Neural cell (in vitro differentiated cells): ENCODE data around the gene PTPRN2.

Experiments
- RAD21 ChIP-seq: fragments of 450-650 bp; conservative IDR thresholded peaks from 2 replicates; pipeline ENCODE4 v1.6.1; 2014; ENCODE audit warnings: antibody characterized with exemption, mild to moderate bottlenecking, moderate library complexity
- TF ChIP-seq, protein P1 (sequence below): fragments of 450-650 bp; IDR thresholded peaks from 2 replicates; pipeline ENCODE4 v1.5.1; 2014; ENCODE audit warnings: antibody characterized with exemption, mild to moderate bottlenecking, moderate library complexity; ENCODE audit not compliant: poor library complexity, severe bottlenecking

- TF ChIP-seq RAD21 = no peak
- TF ChIP-seq, protein P1, sequence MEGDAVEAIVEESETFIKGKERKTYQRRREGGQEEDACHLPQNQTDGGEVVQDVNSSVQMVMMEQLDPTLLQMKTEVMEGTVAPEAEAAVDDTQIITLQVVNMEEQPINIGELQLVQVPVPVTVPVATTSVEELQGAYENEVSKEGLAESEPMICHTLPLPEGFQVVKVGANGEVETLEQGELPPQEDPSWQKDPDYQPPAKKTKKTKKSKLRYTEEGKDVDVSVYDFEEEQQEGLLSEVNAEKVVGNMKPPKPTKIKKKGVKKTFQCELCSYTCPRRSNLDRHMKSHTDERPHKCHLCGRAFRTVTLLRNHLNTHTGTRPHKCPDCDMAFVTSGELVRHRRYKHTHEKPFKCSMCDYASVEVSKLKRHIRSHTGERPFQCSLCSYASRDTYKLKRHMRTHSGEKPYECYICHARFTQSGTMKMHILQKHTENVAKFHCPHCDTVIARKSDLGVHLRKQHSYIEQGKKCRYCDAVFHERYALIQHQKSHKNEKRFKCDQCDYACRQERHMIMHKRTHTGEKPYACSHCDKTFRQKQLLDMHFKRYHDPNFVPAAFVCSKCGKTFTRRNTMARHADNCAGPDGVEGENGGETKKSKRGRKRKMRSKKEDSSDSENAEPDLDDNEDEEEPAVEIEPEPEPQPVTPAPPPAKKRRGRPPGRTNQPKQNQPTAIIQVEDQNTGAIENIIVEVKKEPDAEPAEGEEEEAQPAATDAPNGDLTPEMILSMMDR = no peak
Measured at GRCh38 chr7:157500171-157500960, 1087.3 kb downstream of the PTPRN2 start.
